HEK293 (cell line): ENCODE results near the gene MTCL1.

Experiments used
- PRDM6 ChIP-seq: fragments of 450-650 bp; formaldehyde crosslinking; IDR thresholded peaks from 2 replicates; pipeline ENCODE4 v1.5.1; 2017; ENCODE audit warnings: missing biosample characterization, missing genetic modification characterization
- ZFP37 ChIP-seq: fragments of 450-650 bp; formaldehyde crosslinking; IDR thresholded peaks from 2 replicates; pipeline ENCODE4 v1.5.1; 2016; ENCODE audit warnings: missing biosample characterization, missing genetic modification characterization
- ZNF274 ChIP-seq, 2 experiments: fragments of 200-500 bp in 1 of 2; fragments of 450-650 bp in 1 of 2; sonication (Bioruptor generic) in 1 of 2; formaldehyde crosslinking in 1 of 2; IDR thresholded peaks; 2 replicates each; pipeline versions ENCODE4 v1.5.1 to v1.6.1; 2014 to 2016; ENCODE audit warnings: borderline replicate concordance in 1 of 2, inconsistent platforms in 1 of 2, low read length in 1 of 2, missing biosample characterization in 1 of 2, missing genetic modification characterization in 1 of 2
- ZNF311 ChIP-seq: fragments of 450-650 bp; formaldehyde crosslinking; IDR thresholded peaks from 2 replicates; pipeline ENCODE4 v1.5.1; 2017; ENCODE audit warnings: missing biosample characterization, missing genetic modification characterization, borderline replicate concordance
- ZNF366 ChIP-seq: fragments of 450-650 bp; formaldehyde crosslinking; conservative IDR thresholded peaks from 2 replicates; pipeline ENCODE4 v1.5.1; 2016; ENCODE audit warnings: missing biosample characterization, missing genetic modification characterization
- ZNF660 ChIP-seq: fragments of 450-650 bp; IDR thresholded peaks from 2 replicates; pipeline ENCODE4 v1.5.1; 2018; ENCODE audit warnings: missing biosample characterization, mild to moderate bottlenecking, missing genetic modification characterization
- ZNF670 ChIP-seq: fragments of 450-650 bp; formaldehyde crosslinking; IDR thresholded peaks from 2 replicates; pipeline ENCODE4 v1.5.1; 2016; ENCODE audit warnings: missing biosample characterization, missing genetic modification characterization, low read depth
- ZNF677 ChIP-seq: fragments of 450-650 bp; IDR thresholded peaks from 2 replicates; pipeline ENCODE4 v1.5.0; 2018; ENCODE audit warnings: missing biosample characterization, mild to moderate bottlenecking, missing genetic modification characterization, moderate library complexity
- TF ChIP-seq, protein P1 (sequence below): fragments of 450-650 bp; formaldehyde crosslinking; IDR thresholded peaks from 2 replicates; pipeline ENCODE4 v1.5.1; 2016; ENCODE audit warnings: missing biosample characterization, missing genetic modification characterization, low read depth
- TF ChIP-seq, protein P2 (sequence below): fragments of 450-650 bp; formaldehyde crosslinking; IDR thresholded peaks from 2 replicates; pipeline ENCODE4 v1.5.1; 2016; ENCODE audit warnings: missing biosample characterization, missing genetic modification characterization

DNA sequence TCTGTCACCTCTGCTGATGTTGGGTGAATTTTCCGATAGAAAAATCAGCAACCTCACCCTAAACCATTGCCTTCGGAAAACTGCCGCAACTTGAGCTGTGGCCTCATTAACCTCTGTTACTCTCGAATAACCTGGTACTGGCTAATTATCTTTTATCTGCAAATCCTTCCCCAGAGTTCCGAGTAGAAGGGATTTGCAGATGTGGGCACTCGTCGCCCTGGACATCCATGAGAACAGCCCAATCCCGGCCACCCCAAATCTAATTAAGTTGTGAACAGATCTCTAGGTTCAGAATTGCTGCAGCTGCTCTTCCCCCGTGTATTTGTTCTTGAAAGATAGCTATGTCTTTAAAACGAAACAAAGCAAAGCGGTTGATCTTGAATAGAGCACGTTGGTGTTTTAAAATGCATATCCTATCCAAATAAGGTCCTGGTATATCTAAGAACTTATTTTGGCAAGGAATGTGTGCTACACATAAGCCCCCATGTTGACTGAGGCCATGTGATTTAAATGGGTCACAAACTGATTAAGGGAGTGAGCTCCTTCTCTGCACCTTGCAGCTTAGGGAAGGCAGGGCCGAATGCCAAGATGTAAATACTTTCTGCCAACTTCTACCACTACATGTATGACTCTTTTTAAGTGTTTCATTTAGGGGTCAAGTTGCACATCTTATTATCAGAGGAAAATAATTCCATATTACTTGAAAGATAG is 88.2 kb downstream of the MTCL1 start:
- TF ChIP-seq PRDM6 (tag by site-specific recombination), result no peak
- TF ChIP-seq, protein P1, sequence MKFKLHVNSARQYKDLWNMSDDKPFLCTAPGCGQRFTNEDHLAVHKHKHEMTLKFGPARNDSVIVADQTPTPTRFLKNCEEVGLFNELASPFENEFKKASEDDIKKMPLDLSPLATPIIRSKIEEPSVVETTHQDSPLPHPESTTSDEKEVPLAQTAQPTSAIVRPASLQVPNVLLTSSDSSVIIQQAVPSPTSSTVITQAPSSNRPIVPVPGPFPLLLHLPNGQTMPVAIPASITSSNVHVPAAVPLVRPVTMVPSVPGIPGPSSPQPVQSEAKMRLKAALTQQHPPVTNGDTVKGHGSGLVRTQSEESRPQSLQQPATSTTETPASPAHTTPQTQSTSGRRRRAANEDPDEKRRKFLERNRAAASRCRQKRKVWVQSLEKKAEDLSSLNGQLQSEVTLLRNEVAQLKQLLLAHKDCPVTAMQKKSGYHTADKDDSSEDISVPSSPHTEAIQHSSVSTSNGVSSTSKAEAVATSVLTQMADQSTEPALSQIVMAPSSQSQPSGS (tag by site-specific recombination), result no peak
- TF ChIP-seq, protein P2, sequence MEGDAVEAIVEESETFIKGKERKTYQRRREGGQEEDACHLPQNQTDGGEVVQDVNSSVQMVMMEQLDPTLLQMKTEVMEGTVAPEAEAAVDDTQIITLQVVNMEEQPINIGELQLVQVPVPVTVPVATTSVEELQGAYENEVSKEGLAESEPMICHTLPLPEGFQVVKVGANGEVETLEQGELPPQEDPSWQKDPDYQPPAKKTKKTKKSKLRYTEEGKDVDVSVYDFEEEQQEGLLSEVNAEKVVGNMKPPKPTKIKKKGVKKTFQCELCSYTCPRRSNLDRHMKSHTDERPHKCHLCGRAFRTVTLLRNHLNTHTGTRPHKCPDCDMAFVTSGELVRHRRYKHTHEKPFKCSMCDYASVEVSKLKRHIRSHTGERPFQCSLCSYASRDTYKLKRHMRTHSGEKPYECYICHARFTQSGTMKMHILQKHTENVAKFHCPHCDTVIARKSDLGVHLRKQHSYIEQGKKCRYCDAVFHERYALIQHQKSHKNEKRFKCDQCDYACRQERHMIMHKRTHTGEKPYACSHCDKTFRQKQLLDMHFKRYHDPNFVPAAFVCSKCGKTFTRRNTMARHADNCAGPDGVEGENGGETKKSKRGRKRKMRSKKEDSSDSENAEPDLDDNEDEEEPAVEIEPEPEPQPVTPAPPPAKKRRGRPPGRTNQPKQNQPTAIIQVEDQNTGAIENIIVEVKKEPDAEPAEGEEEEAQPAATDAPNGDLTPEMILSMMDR (tag by site-specific recombination), result no peak
- no peak for TF ChIP-seq ZNF660
- TF ChIP-seq ZFP37 (tag by site-specific recombination), result no peak
- TF ChIP-seq ZNF677 (tag by site-specific recombination), result no peak
- no peak for TF ChIP-seq ZNF670
- no peak for TF ChIP-seq ZNF366 (tag by site-specific recombination)
- TF ChIP-seq ZNF311 (tag by site-specific recombination), result no peak
- no peak for TF ChIP-seq ZNF274 (IDR thresholded peaks at IDR 0.05; ENCODE audit: low read length)
- TF ChIP-seq ZNF274 (tag by site-specific recombination; IDR thresholded peaks at IDR 0.05; ENCODE audit: borderline replicate concordance), result no peak
